OCI-M2 (cell line): ENCODE results near the gene SWSAP1.
"Not testable (repeated sequence)": the region's sequence is repeated elsewhere in the genome, so short reads cannot be mapped to it uniquely, and the experiment has no call there.

Experiments used
- DNase-seq: peaks from one replicate; lab custom pipeline; 2025; ENCODE audit not compliant: unreplicated experiment; lab: John Stamatoyannopoulos, UW

Gene SWSAP1

GRCh38 chr19:11378319-11379189 lies 4.1 kb downstream of the SWSAP1 start:
- DNase-seq = peak; percentile 93

GRCh38 chr19:11379269-11379845 lies 4.9 kb downstream of the SWSAP1 start:
- DNase-seq = not testable (repeated sequence)

GRCh38 chr19:11379857-11380350 lies 5.4 kb downstream of the SWSAP1 start:
- no peak for DNase-seq

GRCh38 chr19:11380653-11381537 lies 6.4 kb downstream of the SWSAP1 start:
- DNase-seq = no peak

GRCh38 chr19:11382898-11383705 lies 8.6 kb downstream of the SWSAP1 start:
- peak; percentile 100 for DNase-seq

- no peak for DNase-seq
Measured at GRCh38 chr19:11383706-11384048, 9.2 kb downstream of the SWSAP1 start.

GRCh38 chr19:11384778-11385129 lies 10.3 kb downstream of the SWSAP1 start:
- DNase-seq = no peak

- DNase-seq = no peak
Measured at GRCh38 chr19:11387162-11388034, 12.9 kb downstream of the SWSAP1 start.

- DNase-seq = no peak
Measured at GRCh38 chr19:11390359-11390758, 15.9 kb downstream of the SWSAP1 start.

GRCh38 chr19:11390933-11391680 lies 16.6 kb downstream of the SWSAP1 start:
- no peak for DNase-seq

- DNase-seq = no peak
Measured at GRCh38 chr19:11397089-11397610, 22.7 kb downstream of the SWSAP1 start.

- no peak for DNase-seq
Measured at GRCh38 chr19:11399667-11400066, 25.2 kb downstream of the SWSAP1 start.

- DNase-seq = no peak
Measured at GRCh38 chr19:11400798-11401197, 26.3 kb downstream of the SWSAP1 start.

- no peak for DNase-seq
Measured at GRCh38 chr19:11401808-11402543, 27.5 kb downstream of the SWSAP1 start.

- DNase-seq = no peak
Measured at GRCh38 chr19:11404588-11405222, 30.2 kb downstream of the SWSAP1 start.

GRCh38 chr19:11405846-11406643 lies 31.6 kb downstream of the SWSAP1 start:
- DNase-seq = no peak

- not testable (repeated sequence) for DNase-seq
Measured at GRCh38 chr19:11406703-11407236, 32.3 kb downstream of the SWSAP1 start.
